SKM-1 treated with dmso at 0.1 percent for 144 hours (cell line): ENCODE data around the gene GATA6.
"Not testable (repeated sequence)": the region's sequence is repeated elsewhere in the genome, so short reads cannot be mapped to it uniquely, and the experiment has no call there.

ENCODE experiments used
- DNase-seq: peaks from one replicate; lab custom pipeline; 2025; ENCODE audit not compliant: unreplicated experiment; lab: John Stamatoyannopoulos, UW

The GATA6 gene

GRCh38 chr18:22180722-22181121, 11.3 kb downstream of the GATA6 start:
- no peak for DNase-seq

DNA sequence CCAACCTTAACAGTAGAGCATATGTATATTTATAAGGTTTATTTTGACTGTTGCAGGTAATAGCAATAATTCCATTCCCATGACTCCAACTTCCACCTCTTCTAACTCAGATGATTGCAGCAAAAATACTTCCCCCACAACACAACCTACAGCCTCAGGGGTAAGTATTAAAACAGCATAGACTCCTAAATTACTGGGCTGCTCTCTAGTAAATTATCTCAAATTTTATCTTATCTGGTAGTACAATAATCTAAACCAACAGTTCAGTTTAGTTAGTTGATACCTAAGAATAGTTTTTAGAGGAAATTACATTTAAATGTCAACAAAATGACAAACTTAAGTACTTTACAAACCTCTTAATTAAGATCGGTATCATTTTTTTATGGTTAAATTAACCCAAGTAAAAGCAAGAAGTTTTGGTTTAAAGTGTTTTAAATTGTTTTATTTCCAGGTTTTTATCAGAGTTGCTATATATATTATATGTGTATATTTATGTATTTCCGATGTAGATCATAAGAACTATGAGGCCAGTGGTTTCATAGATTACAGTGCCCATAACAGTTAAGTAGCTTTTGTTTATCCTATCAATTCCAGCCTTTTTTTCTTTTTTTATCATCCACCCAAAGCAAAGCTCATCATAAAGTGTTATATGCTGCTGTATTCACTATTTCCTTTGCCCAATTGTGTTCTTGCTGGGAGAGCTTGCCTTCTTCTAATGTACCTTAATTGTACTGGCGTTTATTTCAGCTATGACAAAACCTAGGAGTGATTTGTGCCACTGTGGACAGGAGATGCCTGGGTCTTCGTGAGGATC, 13.7 kb downstream of the GATA6 start:
- DNase-seq = no peak

GRCh38 chr18:22183698-22184170, 14.3 kb downstream of the GATA6 start:
- DNase-seq = no peak

- DNase-seq = not testable (repeated sequence)
These were observed 15.2 kb downstream of the GATA6 start for GRCh38 chr18:22184573-22184972.

DNA sequence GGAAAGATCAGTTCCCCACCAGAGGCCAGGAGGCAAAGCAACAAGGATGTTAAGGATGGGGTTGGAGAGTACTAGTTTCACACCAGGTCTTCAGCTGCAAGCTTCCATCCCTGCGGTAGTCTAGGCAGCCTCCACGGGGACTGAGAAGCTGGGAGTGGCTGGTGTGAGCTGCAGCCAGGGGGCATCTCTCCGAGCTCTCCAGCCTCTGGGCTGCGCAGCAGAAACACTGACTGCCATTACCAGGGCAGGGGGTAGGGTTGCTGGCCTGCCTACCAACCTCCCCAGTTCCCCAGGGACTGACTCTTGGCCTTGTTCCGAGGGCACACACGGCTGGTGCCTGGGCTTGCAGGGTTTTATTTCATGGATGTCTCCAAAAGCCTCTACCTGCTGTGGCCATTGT, 15.9 kb downstream of the GATA6 start:
- DNase-seq = no peak

DNA sequence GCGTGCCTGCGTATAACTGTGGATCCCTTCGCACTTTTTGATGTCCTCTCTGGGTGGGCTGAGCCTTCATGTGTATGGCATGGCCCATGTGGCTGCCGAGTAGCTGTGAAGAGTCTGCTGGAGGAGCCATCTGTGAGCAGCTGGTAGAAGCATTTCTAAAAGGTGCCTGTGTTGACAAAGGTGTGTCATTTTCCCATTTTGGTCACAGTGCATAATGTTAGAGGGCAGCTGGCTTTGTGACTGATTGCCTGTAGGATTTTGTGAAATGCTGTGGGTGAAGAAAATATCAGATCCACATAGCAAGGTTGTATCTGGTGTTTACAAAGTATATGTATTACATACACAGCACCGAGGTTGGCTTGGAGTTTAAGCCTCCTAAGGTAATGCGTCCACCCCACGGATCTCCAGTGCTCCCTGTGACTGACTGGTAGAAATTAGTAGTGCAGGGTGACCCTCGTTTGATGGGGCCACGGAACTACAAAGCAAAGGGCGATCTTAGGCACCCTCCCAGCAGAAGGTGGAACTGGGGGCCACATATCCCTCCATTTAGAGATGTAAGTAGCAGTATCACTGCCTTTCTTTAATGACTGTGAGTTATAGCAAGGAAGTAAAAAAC, 16.5 kb downstream of the GATA6 start:
- DNase-seq = no peak

DNA sequence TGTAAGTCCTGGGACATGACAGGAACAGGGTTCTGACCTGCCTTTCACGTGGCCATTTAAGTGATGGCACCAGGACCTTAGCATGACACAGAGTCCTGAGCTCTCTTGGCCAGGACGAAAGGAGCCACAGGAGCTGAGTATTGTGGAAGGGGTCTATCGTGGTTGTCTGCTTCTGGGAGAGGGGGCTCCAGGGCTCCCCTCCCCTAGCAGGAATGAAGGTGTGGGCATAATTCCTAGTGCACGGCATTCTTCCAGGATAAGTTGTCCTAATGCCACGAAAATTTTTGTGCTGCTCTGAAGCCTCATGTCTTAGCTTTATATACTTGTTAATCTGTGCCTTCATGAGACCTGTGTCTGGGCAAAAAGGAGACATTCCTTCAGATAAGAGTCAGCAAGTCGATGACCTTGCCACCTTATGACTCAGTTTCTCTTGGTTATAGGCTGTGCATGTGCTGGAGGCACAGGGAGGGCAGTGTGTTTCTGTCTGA, 17.1 kb downstream of the GATA6 start:
- DNase-seq = no peak

DNA sequence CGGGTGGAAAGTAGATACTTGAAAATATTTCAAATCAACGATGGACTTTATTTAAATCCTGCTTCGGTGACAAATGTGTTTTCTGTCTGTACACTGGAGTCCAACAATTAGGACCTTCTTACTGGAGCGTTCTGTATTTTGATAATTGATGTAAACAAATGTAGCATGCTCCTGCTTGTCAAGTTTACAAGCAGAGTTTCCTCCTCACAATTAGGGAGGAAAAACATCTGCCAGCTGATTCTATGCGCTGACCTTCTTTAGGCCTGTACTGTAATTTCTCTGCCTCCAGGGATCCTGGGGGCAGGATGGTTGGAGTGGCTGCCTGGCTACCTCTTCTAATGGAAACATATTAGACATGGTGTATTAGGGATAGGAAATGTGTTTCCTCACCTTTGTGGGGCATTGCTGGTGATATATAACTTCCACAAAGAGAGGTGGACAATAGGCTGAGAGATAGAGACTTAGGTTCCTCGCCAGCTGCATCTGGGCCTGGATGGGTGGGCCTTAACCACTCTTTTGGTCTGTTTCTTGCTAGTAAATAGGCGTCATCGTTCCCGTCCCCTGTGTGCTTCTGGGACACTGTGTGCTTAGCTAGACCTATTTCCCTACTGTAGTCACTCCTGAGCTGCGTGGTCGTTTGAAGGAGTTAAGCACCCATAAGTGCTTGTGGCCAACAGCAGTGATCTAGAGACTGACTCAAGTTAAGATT, 19.3 kb downstream of the GATA6 start:
- no peak for DNase-seq

GRCh38 chr18:22189449-22190166, 20.2 kb downstream of the GATA6 start:
- no peak for DNase-seq

GRCh38 chr18:22191346-22191695, 21.9 kb downstream of the GATA6 start:
- DNase-seq = no peak

DNA sequence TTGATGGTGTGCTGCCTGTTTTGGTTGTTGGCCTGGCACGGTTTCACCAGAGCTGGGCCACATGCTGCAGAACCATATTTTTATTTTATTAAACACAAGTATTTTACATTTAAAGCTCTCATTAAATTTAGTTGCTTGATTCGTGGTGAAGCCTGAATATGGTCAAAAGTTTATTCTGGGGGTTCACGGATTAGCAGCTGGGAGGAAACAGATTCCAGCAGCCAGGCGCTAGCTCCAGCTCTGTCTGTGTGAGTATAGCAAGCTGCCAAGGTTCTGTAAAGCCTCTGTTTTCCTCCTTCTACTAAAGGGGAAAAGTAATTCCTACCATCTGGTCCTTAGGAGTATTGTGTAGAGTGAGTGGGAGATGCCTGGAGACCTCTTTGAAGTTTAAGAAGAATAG, 22.5 kb downstream of the GATA6 start:
- no peak for DNase-seq

DNA sequence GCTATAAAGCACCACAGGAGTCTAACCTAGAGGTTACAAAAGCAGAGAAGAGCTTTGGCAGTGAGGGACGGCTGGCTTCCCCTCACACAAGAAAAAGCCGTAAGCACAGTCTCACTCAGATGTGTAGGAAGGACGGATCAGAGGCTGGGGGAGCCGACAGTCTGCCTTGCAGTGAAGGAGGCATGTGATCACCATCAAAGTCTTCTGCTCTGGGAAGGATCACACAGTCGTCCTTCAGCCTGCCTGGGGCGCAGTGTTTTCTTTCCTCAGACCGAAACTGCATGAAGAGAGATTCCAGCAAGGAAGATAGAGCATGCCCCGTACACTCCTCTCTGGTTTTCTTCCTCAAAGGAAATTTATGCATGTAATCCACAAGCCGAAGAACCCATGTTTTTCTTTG, 24.1 kb downstream of the GATA6 start:
- no peak for DNase-seq

- DNase-seq = no peak
These were observed 24.8 kb downstream of the GATA6 start for GRCh38 chr18:22194151-22194598.

DNA sequence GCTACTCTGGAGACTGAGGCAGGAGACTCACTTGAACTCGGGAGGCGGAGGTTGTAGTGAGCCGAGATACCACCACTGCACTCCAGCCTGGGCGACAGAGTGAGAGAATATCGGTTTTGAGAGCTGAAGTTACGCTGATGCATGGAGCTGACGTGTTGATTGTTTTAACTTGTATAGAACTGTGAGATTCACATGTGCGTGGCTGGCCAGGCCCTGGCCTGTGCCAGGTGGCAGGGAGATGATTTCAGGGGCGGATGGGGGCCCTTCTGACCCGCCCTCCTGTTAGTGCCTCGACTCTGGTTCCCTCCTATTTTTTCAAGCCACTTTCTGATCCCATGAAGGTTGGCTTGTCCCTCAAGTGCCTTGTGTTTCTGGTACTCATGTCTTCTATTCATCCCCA, 25.7 kb downstream of the GATA6 start:
- DNase-seq = no peak

DNA sequence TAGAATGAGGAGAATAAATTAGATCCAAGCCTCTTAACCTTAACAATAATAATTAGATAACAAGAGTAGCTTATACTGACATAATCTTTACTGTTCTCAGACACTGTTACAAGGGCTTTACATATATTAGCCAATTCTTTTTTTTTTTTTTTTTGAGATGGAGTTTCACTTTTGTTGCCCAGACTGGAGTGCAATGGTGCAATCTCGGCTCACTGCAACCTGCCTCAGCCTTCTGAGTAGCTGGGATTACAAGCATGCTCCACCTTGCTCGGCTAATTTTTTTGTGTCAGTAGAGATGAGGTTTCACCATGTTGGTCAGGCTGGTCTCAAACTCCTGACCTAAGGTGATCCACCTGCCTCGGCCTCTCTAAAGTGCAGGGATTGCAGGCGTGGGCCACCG, 27.6 kb downstream of the GATA6 start:
- DNase-seq = not testable (repeated sequence)

- DNase-seq = no peak
These were observed 28.3 kb downstream of the GATA6 start for GRCh38 chr18:22197668-22198067.

GRCh38 chr18:22198163-22198562, 28.8 kb downstream of the GATA6 start:
- DNase-seq = no peak

- DNase-seq = no peak
These were observed 29.6 kb downstream of the GATA6 start for GRCh38 chr18:22199005-22199404.

GRCh38 chr18:22200611-22201225, 31.3 kb downstream of the GATA6 start:
- no peak for DNase-seq

- no peak for DNase-seq
These were observed 33.6 kb downstream of the GATA6 start for GRCh38 chr18:22203035-22203434.
